NCI-H1417 (cell line): ENCODE measurements around the gene VPS13D.
A peak's percentile ranks its signal among the peaks of the same experiment; 100 is the strongest.
"Not testable (repeated sequence)": the region's sequence is repeated elsewhere in the genome, so short reads cannot be mapped to it uniquely, and the experiment has no call there.

ENCODE experiments used
- DNase-seq, 3 experiments: peaks; one replicate each; lab custom pipeline; 2025; lab: John Stamatoyannopoulos, UW

Gene VPS13D

GRCh38 chr1:12448746-12449177, 218.9 kb downstream of the VPS13D start:
- DNase-seq = no peak

GRCh38 chr1:12450090-12450755, 220.4 kb downstream of the VPS13D start:
- peak in 1 of 3 experiments; percentile 1 for DNase-seq

GRCh38 chr1:12450756-12451559, 221.1 kb downstream of the VPS13D start:
- peak in 1 of 3 experiments; percentile 8 for DNase-seq

GRCh38 chr1:12451560-12451900, 221.7 kb downstream of the VPS13D start:
- no peak for DNase-seq

GRCh38 chr1:12452262-12452661, 222.4 kb downstream of the VPS13D start:
- DNase-seq = no peak

GRCh38 chr1:12453400-12454343, 223.8 kb downstream of the VPS13D start:
- no peak for DNase-seq

GRCh38 chr1:12454406-12455391, 224.9 kb downstream of the VPS13D start:
- peak in 2 of 3 experiments; percentile 46 to 49 for DNase-seq

- not testable (repeated sequence) for DNase-seq
These were observed 226.3 kb downstream of the VPS13D start for GRCh38 chr1:12456081-12456480.

- no peak for DNase-seq
These were observed 227.1 kb downstream of the VPS13D start for GRCh38 chr1:12456979-12457378.

- no peak for DNase-seq
These were observed 227.9 kb downstream of the VPS13D start for GRCh38 chr1:12457771-12458170.

- DNase-seq = no peak
These were observed 228.7 kb downstream of the VPS13D start for GRCh38 chr1:12458571-12458970.

GRCh38 chr1:12460121-12460520, 230.3 kb downstream of the VPS13D start:
- no peak for DNase-seq

GRCh38 chr1:12460911-12461621, 231.2 kb downstream of the VPS13D start:
- no peak for DNase-seq

GRCh38 chr1:12461754-12462153, 231.9 kb downstream of the VPS13D start:
- DNase-seq = no peak

GRCh38 chr1:12462586-12462985, 232.8 kb downstream of the VPS13D start:
- no peak for DNase-seq

GRCh38 chr1:12464045-12464461, 234.2 kb downstream of the VPS13D start:
- DNase-seq = no peak

GRCh38 chr1:12464598-12465056, 234.8 kb downstream of the VPS13D start:
- no peak for DNase-seq

GRCh38 chr1:12465126-12465525, 235.3 kb downstream of the VPS13D start:
- DNase-seq = no peak

GRCh38 chr1:12466816-12467215, 237.0 kb downstream of the VPS13D start:
- DNase-seq = no peak

- no peak for DNase-seq
These were observed 237.9 kb downstream of the VPS13D start for GRCh38 chr1:12467570-12468286.
